ENCODE data around the gene RBBP8. TPM values are rescaled to one million over a fixed set of nuclear protein-coding genes. Genes with fewer than 3 reads are reported as not detected.
"Not testable (repeated sequence)": the region's sequence is repeated elsewhere in the genome, so short reads cannot be mapped to it uniquely, and the experiment has no call there.

RBBP8 gene
- total RNA-seq, 1 donor from 2014 or later = 22.3 TPM

DNA sequence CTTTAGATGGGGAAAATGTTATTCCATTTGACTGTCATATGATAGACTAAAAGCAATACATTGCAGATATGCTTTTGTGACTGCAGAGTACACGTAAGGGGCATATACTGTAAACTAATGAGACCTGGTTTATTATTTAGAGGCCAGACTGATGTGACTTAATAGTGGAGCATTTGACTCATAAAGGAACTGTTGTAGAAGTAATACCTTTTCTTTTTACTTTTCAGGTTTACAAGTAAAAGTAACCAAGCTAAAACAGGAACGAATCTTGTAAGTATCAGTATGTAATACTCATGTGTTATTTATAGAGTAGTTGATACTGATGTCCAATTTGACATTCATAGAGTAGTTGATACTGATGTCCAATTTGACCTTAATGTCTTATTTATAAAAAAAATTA is 13.1 kb downstream of the RBBP8 start:
- no peak for DNase-seq

DNA sequence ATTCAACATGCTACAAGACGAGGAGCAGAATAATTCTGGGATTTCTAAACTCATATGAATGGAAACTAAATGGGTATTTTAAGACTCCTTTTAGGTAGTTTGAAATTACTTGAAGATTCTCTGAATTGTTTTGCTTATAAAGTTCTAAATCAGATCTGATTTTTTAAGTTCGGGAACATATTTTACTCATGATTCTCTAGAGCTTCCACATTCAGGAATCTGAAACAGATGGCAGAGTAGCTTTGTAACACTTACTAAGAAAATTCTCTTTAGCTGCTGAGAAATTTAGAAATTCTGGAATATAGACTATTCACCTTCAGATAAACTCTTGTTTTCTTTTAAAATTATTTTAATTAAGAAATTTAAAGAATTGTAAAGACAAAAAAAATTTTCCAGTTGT is 13.7 kb downstream of the RBBP8 start:
- DNase-seq = no peak

DNA sequence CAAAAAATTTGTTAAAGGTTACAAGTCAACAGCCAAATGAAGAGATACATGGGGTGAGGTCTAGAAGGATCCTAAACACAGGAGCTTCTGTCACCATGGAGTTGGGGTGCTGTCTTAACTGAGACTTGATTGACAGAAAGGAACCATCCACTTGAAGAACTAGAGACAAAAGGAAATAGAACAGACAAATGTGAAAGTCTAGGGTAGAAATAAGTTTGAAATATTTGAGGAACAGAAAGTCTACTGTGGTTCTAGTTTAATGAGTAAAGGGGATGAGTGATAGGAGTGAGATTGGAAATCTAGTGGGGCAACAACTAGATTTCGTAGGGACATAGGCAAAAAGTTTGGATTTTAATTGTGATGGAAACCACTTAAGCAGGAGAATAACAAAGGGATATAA is 18.7 kb downstream of the RBBP8 start:
- no peak for DNase-seq

DNA sequence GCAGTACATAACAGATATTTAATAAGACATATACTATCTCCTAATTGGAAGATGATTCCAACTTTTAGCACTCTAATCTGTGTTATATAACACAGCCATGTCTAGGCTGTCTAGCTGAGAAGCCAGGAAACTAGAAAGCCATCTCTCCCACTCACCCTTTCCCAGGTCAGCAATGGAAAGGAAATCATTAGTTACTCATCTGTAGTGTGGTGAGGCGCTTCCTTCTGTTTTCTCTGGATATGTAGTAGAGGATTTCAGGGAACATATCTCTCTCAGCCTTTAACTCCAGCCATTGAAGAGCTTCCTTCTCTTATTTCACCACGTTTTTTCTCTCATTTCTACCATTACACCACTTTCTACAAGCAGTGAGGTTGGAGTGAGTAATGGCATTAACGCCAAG is 19.4 kb downstream of the RBBP8 start:
- no peak for DNase-seq

DNA sequence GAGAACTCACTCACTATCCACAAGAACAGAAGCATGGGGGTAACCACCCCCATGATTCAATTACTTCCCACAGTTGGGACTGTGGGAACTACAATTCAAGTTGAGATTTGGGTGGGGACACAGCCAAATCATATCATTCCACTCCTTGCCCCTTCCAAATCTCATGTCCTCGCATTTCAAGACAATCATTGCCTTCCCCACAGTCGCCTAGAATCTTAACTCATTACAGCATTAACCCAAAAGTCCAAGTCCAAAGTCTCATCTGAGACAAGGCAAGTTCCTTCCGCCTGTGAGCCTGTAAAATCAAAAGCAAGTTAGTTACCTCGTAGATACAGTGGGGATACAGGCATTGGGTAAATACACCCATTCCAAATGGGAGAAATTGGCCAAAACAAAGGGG is 20.9 kb downstream of the RBBP8 start:
- not testable (repeated sequence) for DNase-seq

DNA sequence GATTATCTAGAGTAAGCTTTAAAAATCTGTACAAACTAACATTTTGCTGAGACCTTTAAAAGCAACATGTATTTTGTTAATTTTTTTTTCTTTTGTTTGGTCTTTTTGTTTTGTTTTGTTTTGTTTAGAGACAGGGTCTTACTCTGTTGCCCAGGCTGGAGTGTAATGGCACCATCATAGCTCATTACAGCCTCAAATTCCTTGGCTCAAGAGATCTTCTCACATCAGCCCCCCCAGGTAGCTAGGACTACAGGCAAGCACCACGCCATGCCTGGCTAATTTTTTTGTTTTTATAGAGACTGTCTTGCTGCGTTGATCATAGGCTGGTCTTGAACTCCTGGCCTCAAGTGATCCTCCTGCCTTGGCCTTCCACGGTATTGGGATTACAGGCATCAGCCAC is 23.1 kb downstream of the RBBP8 start:
- no peak for DNase-seq

DNA sequence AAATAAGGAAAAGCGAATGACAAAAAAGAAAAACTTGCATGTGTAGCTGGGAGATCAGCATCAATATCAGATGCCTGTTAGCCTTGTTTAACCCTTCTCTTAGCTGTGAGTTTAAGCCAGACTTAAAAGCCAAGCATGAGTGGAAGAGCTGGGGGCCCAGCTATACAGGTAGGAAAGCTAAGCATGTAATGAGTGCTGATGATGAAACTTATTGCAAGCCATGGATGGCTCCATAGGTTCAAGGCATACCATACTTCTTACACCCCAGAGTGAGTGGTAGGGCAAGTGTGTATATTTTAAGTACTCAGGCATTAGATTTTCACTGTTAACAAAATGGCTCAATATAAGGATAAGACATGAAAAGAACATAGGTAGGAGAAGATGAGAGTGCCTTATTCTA is 28.0 kb downstream of the RBBP8 start:
- DNase-seq = no peak

DNA sequence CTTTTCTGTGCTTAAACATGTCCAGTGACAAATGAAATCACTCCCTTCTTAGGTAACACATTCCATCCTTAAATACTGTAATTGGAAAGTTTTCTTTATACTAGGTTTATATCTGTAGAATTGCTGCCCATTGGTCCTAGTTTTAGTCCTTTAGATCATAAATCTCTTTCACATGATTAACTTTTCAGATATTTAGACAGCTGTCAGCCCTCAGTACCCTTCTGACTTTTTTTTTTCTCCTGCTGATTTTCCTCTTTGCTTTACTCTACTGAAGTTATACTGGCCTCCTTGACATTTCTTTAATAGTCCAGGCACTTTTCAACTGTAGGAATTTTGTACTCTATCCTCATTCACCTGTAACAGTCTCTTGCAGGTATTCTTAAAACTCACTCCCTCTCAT is 28.9 kb downstream of the RBBP8 start:
- DNase-seq = no peak

DNA sequence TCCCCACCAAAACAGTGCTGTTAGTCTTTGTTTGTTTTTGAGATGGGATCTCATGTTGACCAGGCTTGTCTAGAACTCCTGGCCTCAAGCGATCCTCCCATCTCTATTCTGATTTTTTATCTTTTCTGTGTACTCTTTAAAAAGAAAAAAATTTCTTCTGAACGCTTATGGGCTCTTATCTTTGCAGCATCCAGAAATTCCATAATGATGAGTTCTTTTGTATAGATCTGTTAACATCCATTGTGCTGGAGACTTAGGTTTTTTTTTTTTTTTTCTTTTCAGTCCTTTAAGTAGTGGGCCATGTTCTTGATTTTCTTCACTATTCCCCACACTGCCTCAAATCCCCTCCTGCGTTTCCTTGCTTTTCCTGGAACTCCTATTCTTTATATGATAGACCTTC is 31.0 kb downstream of the RBBP8 start:
- DNase-seq = no peak

DNA sequence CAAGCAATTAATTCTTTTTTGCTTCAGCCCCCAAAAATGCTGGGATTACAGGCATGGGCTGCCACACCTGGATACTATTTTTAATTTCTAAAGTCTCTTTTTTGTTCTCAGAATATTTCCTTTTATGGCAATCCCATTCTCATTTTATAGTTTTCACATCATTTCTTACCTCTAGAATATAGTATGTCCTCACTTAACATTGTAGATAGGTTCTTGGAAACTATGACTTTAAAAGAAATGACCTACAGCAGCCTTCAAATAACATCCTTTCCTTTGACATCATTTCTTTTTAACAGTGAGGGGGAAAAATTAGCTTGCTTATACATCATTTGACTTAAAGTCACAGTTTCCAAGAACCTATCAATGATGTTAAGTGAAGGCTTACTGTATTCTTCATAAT is 31.6 kb downstream of the RBBP8 start:
- DNase-seq = no peak

DNA sequence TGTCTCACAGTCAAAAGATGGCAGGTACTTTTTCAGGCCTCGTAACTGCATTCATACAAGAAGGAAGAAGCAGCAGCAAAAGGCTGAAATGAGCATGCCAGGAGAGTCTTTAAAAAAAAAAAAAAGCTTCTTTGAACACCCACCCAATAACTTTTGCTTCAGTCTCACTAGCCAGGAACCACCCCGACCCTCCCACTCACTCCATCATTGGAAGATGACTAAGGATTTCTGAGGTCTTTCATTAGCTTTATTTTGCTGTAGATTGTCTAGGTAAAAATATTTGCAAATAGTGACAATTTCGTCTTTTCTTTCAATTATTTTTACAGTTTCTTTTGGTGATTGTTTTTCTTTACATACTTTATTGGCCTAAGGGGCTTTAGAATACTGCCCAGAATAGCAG is 37.9 kb downstream of the RBBP8 start:
- no peak for DNase-seq

DNA sequence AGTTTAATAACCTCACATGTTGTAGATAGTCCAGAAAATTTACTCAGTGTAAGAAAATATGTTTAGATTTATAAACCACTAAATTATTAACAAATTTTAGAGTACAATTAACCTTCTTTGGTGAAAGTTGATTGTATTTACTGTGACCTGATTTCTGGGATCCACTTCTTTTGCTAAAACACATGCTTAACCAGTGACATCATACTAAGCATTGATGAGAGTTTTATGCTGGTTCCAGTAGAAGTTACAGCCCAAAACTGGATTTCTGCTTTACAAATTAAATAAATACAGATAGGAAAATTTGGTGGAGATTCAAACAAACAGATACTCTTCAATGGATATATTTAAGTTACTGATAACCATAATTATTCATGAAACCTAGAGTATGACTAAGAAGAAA is 40.9 kb downstream of the RBBP8 start:
- no peak for DNase-seq

DNA sequence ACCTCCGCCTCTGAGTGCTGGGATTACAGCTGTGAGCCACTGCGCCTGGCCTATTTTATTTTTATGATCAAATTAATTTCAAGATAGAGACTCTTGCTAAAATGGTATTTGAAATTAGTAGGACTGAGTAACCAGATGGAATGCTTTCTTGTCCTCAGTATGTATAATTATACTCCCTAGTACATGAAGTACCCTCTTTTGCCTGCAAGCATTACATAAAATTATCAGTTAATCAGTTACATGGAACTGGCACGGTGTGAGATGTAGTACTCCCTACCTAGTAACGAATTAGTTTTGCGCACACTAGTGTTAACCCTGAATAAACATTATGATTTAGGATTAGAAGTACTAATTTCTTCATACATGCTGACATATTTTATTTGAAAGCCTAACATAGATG is 41.6 kb downstream of the RBBP8 start:
- no peak for DNase-seq

DNA sequence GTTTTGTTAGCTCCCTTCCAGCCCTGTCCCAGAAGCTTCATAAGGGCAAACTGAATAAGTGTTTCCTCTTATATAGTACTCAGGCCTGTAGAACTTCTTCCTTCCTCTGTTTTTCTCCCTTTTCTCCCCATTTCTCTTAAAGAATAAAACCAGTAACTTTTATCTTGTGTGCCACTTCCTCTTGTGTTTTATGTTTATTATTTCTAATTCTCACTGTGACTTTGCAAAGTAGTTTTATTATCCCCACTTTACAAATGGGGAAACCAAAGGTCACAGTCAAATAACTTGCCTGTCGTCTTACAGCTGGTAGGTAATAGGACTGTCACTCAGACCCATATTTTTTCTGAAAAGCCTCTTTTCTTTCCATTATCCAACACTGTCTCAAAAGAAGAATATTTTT is 42.4 kb downstream of the RBBP8 start:
- DNase-seq = no peak

DNA sequence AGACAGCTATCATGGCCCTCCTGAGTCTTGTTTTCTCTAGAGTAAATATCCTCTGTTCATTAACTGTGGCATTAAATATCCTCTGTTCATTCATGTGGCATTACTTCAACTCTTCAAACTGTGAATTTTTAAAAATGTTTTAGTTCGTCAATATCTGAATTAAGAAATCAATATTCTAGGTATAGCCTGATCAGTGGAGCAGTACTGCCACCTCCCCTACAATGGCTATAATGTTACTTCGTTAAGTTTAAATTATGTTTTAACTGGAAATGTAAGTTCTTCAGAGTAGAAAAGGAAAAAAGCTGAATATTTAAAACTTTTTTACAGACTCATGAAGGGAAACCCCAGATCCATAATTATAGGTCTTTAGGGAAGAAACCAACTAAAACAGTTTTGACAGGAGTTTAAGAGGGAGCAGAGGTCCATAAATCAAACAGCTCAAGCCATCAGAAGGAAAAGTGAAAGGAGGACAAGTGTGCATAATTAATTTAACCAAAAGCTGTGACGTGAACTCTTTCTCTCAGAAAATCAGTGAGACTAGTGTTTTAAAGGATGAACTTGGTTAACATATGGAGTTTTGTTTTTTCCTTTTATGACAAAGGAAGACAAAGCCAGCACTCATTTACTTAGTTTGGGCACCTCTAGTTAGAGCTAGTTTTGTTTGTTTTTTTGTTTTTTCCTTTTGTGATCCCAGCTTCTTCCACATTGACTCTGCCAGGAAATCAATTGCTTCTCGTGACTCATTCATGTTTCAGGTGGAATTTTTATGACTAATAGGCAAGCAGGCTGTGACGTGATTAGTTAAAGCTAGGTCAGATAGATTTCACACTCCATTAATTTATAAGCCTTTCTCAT is 44.9 kb downstream of the RBBP8 start:
- no peak for DNase-seq

DNA sequence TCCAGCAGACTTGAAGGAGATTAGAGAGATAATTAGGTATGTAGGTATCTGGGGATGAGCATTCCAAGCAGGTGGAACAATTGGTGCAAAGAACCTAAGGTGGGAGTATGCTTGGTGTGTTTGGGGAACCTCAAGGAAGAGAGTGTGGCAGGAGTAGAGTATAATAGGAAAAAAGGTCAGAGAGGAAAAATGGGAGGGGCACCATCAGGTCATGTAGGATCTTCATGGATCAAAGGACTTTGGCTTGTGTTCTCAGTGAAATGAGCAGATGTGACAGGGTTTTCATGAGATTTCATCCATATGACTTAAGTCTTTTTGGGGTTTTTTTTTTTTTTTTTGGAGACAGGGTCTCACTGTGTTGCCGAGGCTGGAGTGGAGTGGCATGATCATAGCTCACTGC is 47.3 kb downstream of the RBBP8 start:
- DNase-seq = no peak

DNA sequence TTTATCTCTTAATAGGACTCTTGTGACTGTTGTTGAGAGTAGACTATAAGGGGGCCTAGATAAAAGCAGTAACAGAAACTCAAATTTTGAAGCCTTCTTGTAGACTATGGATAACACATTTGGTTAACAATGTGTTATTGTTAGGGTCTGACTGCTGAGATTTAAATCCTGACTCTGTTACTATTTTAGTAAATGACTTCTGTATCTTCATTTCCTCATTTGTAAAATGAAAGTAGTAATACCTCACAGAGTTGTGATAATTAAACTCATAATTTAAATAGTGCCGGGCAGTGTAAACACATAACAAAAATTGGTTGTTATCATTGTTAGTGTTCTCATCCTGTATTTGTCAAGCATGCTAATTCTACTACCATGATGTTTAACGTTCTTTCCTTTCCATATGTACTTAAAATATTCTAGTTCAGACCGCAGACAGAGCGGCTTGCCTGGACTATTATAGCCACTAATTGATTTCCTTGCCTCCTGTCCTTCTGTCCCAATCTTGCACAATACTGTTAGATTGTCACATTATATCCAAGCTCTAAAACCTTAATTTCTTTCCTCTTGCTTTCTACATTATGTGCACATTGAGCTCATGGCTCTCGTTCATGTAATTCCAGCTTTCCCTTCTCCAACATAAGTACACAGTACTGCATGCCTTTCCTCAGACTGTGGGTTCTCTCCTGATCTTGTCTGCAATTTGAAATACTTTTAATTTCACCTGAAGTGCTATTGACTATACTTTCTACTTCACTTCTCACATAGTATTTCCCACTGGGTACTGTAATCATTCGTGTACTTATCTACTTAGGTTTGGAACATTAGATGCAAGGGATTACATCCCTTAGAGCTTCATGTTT is 48.4 kb downstream of the RBBP8 start:
- DNase-seq = no peak

DNA sequence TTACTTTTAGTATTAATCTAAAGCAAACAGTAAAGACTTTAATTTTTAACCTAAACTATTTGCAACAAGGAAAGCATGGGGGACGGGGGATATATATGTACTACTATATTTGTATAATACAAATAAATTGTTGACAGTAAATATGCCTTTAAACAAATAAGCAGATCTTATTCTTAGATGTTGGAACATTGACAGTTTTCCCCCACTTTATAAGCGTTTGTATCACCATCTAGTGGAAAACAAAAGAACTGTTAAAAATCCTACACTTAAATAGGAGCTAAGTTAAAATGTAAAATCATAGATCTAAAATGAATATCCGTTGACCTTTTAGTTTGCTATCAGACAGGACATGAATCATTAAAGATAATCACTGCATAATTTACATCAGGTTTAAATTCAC is 50.0 kb downstream of the RBBP8 start:
- DNase-seq = peak; percentile 68

DNA sequence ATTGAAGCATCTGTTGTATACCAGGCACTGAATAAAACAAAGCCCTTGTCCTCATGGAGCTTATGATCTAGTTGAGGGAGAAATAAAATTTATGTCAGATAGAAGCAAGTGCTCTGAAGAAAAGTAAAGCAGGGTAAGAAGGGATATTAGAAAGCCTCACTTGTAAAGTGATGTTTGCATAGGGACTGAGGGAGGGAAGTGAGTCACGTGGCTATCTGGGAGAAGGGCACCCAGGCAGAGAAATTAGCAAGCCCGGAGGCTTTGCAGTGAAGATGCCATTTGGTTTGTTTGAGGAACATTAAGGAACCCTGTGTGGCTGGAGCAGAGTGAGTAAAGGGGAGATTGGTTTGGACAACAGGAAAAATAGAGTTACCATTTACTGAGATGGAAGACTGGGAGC is 52.1 kb downstream of the RBBP8 start:
- no peak for DNase-seq

DNA sequence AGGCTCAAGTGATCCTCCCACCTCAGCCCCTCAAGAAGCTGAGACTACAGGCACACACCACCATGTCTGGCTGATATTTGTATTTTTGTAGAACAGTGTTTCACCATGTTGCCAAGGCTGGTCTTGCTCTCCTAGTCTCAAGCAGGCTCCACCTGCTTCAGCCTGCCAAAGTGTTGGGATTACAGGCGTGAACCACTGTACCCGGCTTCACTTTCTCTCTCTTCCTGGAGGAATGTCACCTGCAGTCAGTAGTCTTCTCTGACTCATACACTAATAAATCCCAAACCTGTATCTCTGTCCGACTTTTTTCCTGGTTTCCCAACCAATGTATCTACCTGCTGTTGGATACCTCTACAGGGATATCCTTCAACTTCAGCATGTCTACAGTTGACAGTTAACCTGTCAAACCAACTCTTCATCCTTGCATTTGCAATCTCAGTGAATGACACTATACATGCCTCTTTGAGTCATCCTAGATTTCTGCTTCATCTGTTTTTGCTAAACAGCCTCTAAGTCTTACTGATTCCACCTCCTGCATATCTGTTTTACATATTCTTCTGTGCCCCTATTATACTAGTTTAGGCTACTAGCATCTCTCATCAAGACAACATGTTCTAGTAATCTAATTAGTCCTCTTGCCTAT is 54.5 kb downstream of the RBBP8 start:
- DNase-seq = no peak

DNA sequence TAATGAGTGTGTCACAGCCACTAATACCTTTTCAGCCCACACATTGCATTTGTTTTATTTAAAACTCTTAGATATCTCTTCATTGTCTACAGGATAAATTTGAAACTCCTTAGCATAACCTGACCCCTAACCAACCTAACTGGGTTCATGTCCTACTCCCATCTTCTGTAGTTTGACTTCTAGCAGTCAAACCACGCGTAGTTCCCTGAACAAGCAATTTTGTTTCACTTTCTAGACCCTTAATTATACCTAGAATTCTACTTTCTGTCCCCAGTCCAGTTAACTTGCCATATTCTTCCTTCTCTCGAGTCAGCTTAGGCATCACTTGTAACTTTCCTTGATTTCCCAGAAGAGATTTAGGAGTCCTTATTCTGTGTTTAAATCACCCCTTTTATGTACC is 55.1 kb downstream of the RBBP8 start:
- no peak for DNase-seq

DNA sequence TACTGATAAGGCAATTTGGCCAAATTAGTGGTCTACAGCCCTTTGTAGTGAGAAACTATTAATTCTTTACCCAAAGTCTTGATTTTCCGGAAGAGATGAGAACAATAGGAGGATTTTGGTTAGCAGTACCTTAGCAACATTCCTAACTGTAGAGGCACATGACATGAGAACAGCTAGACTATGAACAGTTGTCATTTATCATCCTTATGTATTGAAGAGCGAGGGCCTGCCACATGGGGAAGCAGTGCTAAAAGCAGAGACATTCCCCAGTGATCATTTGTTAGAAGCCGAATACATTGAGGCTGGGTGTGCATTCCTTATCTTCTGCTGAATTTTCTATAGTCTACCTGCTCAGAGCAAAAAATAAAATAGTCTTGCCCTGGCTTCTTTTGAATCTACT is 65.2 kb downstream of the RBBP8 start:
- DNase-seq = no peak

DNA sequence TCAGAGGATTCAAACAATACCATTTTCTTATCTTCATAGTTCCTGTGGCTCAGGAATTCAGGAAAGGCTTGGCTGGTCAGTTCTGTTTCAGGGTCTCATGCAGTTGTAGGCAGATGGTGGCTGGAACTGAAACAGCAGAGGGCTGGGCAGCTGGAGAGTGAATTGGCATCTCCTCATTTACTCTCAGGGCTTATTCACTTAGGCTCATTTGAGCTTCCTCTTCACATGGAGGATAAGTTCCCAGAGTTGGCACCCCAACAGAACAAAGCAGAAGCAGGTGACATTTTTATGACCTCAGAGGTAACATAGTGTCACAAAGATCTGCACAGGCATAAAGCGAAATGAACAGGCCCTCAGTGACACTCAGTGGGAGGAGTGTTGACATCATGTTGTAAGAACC is 66.1 kb downstream of the RBBP8 start:
- DNase-seq = no peak
